GM18499 (cell line): ENCODE results near the gene COL17A1.

Experiments used
- ATAC-seq: cut with Tn5 transposase; IDR thresholded peaks from one replicate; pipeline ENCODE4 v1.9.1; 2021; ENCODE audit warnings: moderate number of reproducible peaks; ENCODE audit not compliant: insufficient read depth, unreplicated experiment

Gene COL17A1

DNA sequence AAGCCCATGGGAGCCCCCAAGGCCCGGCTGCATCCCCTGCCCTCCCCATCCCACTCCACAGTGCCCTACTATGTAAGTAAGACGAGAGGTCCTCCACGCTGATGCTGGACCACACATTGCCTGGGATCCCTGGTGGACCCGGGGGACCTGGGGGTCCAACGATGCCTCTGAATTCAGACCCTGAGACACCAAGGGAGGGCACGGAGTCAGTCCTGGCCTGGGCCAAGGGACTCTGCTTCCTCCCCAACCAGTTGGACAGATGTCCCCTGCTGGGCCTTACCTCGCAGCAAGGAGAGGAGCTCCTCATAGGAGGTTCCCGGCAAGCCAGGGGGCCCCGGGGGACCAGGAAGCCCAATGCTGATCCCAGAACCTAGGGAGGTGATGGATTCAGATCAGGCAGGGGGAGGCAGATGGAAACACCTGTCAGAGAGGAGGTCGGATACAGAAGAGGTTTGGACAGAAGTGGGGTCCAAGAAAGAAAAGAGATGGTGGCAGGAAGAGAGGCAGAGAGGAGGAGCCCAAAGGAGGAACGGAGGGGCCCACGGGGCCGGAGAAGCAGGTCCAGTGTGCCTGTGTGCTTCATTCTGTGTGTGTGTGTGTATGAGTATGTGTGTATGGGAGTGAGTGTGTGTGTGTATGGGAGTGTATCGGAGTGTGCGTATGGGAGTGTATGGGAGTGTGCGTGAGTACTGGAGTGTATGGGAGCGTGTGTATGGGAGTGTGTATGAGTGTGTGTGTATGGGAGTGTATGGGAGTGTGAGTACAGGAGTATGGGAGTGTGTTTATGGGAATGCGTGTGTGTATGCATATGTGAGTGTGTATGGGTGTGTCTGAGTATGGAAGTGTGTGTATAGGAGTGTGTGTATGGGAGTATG, 50.2 kb downstream of the COL17A1 start:
- no peak for ATAC-seq

DNA sequence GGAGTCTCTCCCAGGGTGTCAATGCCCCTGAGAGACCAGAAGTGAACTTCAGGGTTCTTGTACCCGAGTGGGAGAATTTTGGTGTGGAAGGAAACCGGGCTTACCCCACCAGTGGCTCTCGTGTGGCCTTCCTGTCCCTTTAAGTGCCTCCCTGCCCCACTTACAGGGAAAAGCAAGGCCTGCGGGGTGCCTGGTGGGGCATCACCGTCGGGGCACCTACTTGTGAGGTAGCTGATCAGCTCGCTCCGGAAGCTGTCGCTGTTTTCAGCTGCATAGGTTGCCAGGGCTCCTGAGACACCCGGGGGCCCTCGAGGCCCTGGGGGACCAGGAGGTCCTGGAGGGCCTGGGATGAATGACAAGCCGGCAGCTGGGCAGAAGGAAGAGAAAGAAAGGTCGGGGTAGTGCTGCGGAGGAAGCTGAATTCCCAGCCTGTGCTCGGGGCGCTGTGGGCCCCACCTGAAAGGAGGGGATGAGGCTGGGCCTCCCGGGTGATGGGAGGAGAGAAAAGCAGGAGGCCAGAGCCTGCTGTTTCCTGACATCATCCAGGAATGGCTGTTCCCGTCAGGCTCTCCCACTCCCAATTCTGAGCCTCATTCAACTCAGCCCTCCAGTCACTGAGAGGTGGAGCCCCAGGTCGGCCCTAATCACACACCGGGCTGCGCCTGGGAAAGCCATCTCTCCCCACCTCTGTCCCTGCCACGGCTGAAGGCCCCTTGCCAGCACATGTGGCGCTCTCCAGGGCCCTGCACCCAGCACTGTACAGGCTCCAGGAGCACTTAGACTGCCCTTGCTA, 51.1 kb downstream of the COL17A1 start:
- ATAC-seq = no peak

DNA sequence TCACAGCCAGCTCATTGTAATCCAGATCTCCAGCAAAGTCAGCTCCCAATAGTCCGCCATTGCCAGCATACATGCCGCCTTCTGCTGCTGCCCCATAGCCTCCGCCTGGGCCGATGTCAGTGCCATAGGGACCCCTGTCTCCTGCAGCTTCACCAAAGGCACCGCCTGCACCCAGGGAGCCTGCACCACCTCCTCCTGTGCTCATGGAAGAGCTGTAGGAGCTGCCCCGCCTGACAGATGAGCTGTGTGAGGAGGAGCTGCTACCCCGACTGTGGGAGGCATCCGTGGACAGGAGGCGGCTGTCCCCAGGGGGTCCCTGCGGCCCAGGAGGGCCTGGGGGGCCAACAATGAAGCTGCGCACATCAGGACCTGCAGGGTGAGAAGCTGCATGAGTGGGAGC, 51.7 kb downstream of the COL17A1 start:
- no peak for ATAC-seq

DNA sequence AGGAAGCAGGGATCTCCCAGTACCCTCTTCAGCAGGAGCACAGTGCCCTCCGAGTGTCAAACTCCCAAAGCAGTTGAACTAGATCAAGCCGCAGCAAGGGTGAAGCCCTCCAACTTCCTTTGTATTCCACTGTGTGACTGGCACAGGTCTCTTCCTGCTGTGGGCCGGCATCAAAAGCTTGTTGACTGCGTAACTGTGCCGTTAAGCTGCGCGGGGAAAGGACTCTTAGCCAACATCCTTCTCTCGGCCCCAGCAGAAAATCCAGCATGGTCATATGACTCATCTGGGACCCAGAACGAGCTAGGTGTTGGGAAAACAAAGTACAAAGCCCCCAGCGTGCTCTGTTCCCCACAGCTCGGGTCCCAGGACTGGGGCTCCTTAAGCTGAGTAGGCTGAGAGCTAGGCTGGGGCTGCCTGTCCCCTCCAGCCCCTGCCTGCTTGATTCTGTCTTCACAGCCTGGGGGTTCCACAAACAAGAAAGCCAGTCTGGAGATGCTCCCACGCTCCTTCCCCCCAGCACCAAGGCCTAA, 52.2 kb downstream of the COL17A1 start:
- no peak for ATAC-seq

DNA sequence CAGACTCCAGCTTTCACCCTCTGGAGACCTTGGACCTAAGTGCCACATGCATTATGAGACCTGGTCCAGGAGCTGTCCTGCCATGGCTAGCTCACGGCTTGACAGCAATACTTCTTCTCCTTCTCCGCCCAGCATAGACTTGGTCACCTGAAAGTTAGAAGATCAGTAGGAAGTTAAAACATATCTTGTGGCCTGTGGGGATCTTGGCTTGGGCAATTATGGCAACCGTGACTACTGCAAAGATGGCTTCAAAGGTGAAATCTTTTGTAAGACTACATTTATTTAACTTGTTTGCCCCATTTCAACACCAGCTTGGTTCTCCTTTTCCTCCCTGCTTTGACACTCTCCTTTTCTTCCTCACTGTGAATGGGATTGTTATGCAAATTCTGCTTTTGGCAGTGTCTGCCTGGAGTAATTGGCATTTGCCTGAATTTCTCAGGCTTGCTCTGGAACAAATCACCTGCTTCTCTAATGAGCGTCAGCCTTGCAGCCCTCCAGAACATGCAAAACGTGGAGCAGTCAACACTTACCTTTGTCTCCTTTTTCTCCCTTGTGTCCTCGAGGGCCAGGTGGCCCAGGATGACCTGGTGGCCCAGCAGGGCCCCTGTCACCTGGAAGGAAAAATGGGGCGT, 53.4 kb downstream of the COL17A1 start:
- no peak for ATAC-seq

DNA sequence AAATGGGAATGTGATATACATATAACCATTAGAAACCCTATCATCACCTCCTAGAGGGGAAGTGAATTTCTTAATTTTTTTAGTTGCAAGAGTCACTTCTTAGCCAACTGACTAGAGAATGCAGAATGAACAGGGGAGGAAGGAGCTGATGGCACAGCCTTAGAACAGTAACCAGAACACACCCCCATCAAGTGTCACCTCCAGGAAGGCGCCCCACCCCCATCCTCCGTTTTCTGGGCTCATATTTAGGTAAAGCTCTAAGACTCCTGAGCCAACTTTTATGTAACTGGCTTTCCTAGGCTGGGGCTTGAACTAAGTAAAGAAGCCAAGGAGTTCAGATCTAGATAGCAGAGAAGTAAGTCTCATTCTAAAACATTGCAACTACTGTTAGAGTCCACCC, 54.0 kb downstream of the COL17A1 start:
- no peak for ATAC-seq

DNA sequence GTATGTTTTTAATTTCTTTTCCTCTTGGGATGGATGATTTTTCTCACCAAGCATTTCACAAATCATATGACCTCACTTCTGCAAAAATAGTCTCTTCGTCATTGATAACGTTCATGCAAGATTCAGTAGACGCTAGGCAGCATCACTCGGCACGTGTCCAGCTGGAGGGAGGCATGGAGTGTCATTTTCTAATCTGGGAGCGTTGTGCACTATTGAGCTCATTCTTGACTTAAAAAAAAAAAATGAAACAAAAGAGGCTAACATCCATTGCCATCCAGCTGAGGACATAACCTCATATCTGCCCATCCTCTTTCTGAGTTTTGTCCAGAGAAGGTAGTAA, 56.2 kb downstream of the COL17A1 start:
- no peak for ATAC-seq

DNA sequence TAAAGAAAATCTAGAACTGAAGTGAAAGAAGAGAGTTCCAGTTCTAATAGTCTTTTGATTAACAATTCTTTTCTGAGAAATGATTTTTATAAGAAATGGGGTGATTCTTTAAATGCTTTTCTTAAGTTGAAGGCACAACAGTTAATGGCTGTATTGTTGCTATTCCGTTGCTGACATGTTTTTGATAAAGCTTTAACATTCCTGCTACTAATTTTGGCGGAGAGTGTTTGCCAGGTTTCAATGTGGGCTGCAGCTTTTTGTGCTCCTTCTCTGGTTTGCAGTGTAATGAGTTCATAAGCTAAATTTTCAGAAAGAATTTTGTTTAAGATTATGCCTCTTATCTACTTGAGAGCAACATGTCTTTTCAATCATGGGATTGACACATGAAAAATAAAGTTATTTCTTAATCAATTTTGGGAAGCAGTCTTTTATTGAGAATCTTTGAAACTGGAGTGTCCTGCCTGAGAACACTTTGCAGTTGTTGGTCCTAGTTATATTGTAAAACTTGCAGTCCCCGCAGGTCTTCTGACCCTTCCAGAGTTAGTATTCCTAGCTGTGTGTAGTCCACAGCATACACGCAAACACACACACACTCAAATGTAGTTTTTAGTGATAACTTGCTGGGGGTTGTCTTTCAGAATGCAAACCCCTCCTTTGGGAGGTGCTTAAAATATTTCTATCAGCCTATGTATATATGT, 56.7 kb downstream of the COL17A1 start:
- ATAC-seq = no peak

DNA sequence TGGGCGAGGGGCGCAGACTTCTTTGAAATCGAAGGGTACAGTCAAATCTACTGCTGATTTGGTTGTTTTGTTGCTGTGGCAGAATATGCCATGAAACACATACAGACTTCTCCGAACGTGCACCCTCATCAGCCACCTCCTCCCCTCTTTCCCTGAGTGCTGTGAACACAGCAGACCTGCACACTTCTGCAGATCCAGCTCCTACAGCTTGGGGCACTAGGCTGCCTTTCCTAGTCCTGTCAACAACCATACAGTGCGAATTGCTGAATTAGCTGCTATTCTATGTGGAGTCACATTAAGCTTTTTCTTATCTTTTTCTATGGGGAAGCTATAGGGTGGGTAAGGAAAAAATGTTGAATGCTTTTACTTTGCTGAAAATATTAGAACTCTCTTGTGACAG, 57.5 kb downstream of the COL17A1 start:
- no peak for ATAC-seq

DNA sequence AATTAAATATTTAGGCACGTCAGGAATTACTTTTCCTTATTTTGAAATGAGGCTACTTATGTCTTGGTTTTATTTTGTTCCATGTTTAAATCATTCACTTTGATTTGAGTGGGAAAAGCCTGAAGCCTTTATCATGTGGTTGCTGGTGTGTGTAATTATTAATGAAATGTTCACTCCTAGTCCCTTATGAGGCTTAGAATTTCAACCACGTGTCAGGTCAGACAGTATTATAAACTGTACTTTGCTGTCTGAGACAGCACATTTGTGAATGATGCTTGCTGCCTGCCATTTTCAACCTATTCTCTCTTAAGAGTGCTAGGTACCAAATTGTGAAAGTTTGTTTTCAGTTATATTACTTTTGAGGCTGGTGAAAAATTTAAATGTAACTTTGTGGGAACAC, 58.9 kb downstream of the COL17A1 start:
- ATAC-seq = no peak

DNA sequence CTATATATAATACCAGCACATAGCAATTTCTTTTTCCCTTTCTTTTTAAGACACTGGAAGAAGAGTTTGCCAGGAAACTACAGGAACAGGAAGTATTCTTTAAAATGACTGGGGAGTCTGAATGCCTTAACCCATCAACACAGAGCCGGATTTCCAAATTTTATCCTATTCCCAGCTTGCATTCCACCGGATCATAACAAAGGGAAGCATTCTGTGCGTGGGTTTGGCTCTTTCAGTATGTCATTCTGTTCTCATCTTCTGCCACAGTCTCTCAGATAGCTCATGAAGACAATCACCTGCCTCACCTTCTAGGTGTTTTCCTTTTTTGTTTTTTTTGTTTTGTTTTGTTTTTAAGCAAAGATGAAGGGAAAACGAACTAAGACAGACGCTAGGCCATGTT, 60.2 kb downstream of the COL17A1 start:
- ATAC-seq = no peak

DNA sequence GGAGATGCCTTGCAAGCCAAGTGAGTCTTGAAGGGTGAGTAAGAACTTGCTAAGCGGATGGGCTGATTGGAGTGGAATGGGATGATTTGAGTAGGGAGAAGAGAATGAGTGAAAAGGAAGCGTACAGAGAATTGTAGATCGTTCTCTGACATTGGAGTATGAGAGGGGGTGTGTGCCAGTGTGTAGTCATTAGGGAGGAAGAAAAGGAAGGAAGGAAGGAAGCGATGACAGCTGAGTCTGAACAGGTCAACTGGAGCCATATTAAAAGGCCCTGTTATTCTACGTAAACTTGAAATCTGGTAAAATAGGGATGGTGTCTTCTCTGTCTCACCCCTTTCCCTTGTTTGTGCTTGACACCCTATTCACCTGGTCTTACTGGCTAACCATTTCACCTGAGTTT, 63.7 kb downstream of the COL17A1 start:
- no peak for ATAC-seq

DNA sequence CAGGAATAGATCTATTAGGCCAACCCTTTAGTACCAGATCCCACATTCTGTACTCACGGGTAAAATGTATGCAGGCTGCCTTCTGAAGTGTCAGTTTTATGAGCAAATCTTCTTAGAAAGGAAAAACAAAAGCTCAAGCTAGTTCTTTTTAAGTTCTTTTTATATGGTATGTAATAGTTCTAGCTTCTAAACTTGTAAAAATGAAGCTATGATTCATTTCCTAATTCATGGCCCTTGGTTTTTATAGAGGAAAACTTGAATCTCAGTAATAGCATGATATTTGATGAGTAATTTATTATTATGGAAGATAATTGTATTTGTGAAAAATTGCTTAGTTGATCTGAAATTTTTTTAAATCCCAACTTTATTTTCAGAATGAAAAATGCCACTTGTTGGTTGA, 64.4 kb downstream of the COL17A1 start:
- no peak for ATAC-seq

DNA sequence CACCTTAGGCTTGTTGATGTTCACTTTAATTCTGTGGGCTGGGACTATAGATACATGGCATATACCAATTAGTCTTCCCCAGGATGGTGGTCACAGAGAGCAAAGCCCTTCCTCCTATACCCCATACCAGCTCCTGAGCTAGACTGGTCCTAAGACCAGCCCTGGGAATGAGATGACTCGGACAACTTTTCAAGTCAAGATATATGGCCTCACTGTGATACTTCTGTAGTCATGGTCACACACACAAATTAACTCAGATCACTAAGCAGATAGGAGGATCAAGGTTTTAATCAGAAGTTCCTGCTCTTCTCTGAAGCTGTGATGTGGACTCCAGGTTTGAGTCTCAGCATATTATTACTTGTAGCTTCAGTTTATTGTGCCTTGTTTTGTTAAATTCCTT, 65.7 kb downstream of the COL17A1 start:
- ATAC-seq = no peak

DNA sequence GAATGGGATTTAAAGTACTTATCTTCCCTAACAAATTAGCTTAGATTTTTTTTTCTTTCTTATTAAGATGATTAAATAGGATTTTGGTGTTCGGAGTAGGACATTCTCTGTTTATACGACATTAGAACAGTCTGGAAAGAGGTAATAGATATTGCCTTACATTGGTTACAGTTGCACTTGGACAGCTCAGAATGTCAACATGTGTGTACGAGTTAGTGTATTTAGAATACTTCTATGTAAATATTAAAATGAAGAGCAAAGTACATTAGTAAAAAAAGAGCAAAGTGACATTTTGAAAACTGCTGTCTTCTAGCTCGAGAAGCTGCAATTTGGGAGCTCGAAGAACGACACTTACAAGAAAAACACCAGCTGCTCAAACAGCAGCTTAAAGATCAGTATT, 67.2 kb downstream of the COL17A1 start:
- ATAC-seq = no peak

DNA sequence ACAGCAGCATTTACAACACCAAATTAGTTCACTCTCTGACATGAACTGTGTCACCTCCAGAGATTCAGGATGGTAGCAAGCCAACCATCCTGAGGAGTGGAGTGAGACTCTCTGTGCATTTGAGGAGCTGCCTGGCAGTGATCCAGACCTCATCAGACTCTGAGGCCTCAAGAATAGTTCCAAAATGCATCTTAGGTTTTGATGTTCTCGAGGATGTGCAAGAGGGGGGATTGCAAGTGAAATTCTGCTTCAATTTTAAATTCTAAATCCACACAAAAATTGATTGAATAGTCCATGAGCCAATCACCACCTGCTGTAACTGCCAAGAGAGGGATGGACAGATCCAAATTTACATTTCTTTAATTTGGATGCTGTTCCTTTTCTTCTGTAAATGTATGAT, 69.0 kb downstream of the COL17A1 start:
- ATAC-seq = no peak

DNA sequence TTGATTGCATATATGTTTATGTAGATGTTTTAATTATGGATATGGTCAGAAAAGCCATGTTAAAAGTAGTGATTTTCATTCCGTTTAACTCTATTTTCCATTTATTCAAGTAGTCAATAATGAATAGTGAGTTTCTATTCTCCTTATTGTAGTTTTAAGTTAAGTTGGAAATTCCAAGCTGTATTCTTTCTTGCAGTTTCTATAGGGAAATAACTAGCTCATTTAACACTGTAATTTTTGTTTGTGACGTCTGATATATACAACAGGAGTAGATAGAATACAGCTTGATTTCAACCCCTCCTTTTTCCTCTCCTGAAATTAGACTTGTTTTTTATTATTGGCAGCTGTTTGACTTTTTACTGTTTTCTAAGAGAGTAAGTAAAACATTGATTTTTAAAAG, 71.5 kb downstream of the COL17A1 start:
- ATAC-seq = no peak

DNA sequence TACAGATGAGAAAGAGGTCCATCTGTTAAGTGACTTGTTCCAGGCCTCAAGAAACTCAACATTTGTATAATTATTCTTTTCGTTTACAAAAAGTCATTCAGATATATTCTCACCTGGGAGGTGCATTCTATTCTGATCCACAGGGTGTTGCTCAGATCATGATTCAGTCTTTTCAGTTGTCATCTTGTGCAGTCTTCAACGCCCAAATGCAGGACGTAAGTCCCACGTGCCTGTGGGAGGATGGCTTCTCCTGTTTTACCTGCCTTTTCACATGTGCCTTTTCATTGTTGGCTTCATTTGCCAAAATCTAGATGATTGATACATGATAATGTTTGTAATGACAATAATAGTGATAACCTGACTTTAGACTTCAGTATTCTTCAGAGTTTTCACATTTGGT, 72.2 kb downstream of the COL17A1 start:
- no peak for ATAC-seq

DNA sequence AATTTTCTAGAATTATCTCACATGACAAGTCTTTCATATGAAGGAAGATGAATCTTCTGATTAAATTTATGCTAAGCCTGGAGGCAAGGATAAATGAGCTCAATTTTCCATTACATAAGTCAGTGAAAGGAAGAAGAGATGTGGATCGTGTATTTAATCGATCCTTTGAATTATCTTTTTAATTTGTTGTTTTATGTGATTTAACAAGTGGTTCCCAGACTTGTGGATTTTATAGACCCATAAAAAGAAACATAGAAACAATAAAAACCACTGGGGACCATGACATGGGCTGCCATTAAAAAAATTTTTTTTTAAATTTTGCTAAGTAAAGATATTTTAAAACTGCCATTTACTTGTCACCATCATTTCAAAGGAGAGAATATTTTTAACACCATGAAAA, 73.8 kb downstream of the COL17A1 start:
- no peak for ATAC-seq

DNA sequence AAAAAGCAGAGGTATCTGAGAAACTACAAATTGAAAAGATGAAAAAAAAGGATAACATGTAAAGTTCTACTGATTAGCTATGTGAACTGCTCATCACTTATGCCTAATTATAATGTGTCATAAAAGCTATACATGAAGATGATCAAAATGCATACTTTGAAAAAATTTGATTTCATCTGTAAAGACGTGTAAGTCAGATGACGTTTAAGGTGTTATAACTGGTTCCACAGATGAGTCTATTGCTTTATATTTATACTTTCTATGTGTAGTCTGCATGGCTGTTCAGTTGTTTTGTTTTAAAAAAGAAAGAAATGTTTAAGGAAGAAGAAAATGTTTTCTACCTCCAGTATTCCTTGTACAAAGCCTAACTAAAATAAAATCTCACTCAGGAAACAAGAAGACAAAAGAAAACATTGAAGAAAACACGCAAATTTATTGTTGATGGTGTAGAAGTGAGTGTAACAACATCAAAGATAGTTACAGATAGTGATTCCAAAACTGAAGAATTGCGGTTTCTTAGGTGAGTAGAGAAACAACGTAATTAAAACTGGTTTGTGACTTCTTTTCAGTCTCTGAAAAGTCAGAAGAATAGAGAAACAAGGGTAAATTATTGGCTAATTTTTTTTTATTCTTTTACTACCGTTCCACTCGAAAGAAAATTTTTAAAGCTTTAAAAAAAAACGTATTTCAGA, 80.4 kb downstream of the COL17A1 start:
- no peak for ATAC-seq
